Body of pancreas (tissue), 4 donors: Measurements from ENCODE around the gene CCDC102B. TPM values are rescaled to one million over a fixed set of nuclear protein-coding genes. Genes with fewer than 3 reads are reported as not detected.

Source experiments
- ATAC-seq: fragments of 150-250 bp; one replicate; pipeline ENCODE4 v1.9.1; 2016
- DNase-seq, 4 donors: peaks; one replicate each; pipeline ENCODE4 v3.0.0-alpha.2; 2019
- H3K27ac ChIP-seq, 4 donors: fragments of 200-600 bp; sonication (generic); 1 replicate in 3 of 4; 2 replicates in 1 of 4; pipeline versions ENCODE4 v1.5.1 to v1.6.1; 2016 to 2019; ENCODE audit warnings: mild to moderate bottlenecking in 1 of 4, mixed read lengths in 1 of 4, moderate library complexity in 1 of 4
- H3K27me3 ChIP-seq, 2 donors: fragments of 200-600 bp; sonication (generic); one replicate each; pipeline ENCODE4 v1.6.0; 2016; ENCODE audit warnings: mild to moderate bottlenecking in 1 of 2
- H3K36me3 ChIP-seq, 2 donors: fragments of 200-600 bp; sonication (generic); replicated peaks in 1 of 2; 2 replicates each; pipeline ENCODE4 v1.5.1; 2016; ENCODE audit warnings: low read depth in 2 of 2; ENCODE audit not compliant: insufficient read depth in 1 of 2
- H3K4me1 ChIP-seq: fragments of 200-600 bp; sonication (generic); one replicate; pipeline ENCODE4 v1.6.0; 2016
- H3K4me3 ChIP-seq, 2 donors: fragments of 200-600 bp; sonication (generic); 1 replicate in 1 of 2; 2 replicates in 1 of 2; pipeline ENCODE4 v1.5.1; 2016 to 2019
- H3K9me3 ChIP-seq, 3 donors: fragments of 200-600 bp; sonication (generic); 1 replicate in 2 of 3; 2 replicates in 1 of 3; pipeline ENCODE4 v1.5.1; 2016
- POLR2A ChIP-seq, 3 donors: fragments of 450-650 bp; IDR thresholded peaks; one replicate each; pipeline ENCODE4 v1.6.1; 2016; ENCODE audit warnings: antibody characterized with exemption in 3 of 3, mild to moderate bottlenecking in 2 of 3
- WGBS, 2 donors: methylation state at CpG; one replicate each; pipeline ENCODE4 v1.1.5; 2017; 5-methylcytosine and 5-hydroxymethylcytosine counted together
- intact Hi-C: fragments of 100-400 bp; cut with DNase I; formaldehyde crosslinking; loops from one replicate; pipeline ENCODE4 v1.15.1; 2023
- total RNA-seq, 2 donors: library from RNA; depleted of rRNA; stranded (reverse); fragments of >200 nt; gene quantifications; one replicate each; pipeline ENCODE4 v1.1.0, GENCODE V29; 2016
- TF ChIP-seq, protein P1 (sequence below), 7 experiments: fragments of 450-650 bp in 4 of 7; fragments of 200-600 bp in 3 of 7; sonication (generic) in 3 of 7; IDR thresholded peaks; one replicate each; pipeline ENCODE4 v1.5.1; 2016 to 2019; ENCODE audit warnings: antibody characterized with exemption in 7 of 7

Gene CCDC102B
- total RNA-seq, 2 donors from 2014 or later, result 4.9 to 6.3 TPM

DNA sequence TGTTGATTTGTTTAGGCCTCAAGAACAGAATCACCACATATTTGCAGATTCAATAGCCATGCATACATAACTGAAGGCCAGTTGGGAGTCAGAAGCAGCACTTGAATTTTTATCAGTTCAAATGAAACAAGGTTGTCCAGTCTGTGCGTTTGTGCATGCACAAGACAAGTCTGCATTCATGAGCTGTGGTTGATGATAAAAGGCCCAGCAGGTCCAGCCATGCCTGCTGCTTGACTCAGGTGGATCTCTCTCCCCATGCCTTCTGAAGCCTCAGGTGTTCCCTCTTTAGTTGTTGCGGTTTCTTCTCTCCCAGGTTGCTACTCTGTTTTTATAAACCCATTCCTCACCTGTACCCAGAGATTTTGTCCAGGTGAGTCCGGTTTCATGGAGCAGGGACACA is 124.5 kb downstream of the CCDC102B start:
- Histone ChIP-seq H3K9me3 (no peaks in the 10 kb centered on the region), H3K27ac (no peak overlapping the region), H3K36me3 (no peaks in the 10 kb centered on the region), H3K4me1 (no peaks in the 10 kb centered on the region), H3K4me3 (no peak overlapping the region), H3K27me3 (no peaks in the 10 kb centered on the region)
- ATAC-seq (no peak), DNase-seq (no peak)
- WGBS, 2 donors, result 58 to 59% methylated on average over 3 of the region's 3 CpGs
- intact Hi-C loops, result no loop called here
- no peak for TF ChIP-seq POLR2A (IDR thresholded peaks at IDR 0.05)
- TF ChIP-seq, protein P1, sequence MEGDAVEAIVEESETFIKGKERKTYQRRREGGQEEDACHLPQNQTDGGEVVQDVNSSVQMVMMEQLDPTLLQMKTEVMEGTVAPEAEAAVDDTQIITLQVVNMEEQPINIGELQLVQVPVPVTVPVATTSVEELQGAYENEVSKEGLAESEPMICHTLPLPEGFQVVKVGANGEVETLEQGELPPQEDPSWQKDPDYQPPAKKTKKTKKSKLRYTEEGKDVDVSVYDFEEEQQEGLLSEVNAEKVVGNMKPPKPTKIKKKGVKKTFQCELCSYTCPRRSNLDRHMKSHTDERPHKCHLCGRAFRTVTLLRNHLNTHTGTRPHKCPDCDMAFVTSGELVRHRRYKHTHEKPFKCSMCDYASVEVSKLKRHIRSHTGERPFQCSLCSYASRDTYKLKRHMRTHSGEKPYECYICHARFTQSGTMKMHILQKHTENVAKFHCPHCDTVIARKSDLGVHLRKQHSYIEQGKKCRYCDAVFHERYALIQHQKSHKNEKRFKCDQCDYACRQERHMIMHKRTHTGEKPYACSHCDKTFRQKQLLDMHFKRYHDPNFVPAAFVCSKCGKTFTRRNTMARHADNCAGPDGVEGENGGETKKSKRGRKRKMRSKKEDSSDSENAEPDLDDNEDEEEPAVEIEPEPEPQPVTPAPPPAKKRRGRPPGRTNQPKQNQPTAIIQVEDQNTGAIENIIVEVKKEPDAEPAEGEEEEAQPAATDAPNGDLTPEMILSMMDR (IDR thresholded peaks at IDR 0.05), result no peak

DNA sequence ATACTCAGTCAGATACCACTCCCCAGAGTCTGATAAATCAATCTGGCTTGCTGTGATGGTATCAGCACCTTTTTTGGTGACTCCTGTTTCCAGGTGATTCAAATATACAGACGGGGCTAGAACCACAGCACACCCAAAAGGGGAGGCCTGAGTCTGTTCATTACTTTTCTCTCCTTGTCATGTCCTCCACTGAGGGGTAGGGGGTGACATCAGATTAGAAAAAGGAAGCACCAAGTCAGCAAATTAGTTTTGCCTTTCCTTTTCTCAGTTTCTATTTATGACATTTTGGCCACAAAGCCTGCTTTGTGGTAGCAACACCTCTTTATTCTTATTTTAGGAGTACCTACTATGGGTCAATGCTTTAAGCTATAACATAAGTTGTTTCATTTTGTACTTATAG is 127.4 kb downstream of the CCDC102B start:
- WGBS, 2 donors, result 5 to 10% methylated on average over 1 of the region's 1 CpG

DNA sequence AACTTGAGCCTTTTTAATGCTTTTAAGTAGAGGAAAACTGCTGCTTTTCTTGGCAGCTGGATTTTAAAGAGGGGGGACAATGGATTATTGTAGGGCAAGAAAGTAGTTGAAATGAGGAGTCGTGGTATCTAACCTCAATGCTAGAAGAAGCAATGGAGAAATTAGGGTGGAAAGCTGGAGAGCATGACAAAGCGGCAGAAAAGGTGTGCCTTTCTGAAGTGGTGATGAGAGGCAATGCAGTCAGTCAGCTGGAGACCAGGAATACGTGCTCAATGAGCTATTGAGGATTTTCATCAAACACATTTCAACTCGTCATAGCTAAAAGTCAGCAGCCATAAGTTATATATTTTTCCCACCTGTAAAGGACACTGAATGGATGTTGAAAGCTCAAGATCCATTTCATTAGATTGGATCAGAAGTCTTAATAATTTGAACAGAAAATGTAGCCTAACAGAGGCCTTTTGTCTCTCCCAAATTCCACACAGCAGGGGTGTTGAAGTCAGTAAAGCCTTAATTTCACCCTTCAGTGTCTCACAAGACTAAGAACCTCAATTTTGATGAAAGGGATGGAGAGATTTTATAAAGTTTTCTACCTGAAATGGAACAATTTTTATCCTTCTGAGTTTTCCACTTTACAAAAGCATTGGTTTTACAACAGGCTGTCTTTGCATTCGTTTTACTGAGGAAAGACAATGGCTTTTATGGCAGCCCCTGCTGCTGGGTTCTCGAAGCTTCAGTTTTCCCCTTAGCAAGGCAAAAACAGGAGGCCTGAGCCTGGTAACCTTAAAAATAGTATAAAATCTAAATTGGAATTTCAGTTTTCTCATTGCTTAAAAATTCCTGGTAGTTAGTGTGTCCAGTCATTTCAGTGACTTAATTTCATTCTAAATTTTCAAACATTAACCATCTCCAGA is 131.1 kb downstream of the CCDC102B start:
- DNase-seq (no peak), ATAC-seq (no peak)
- TF ChIP-seq, protein P1 (IDR thresholded peaks at IDR 0.05), result no peak
- no peak for TF ChIP-seq POLR2A (IDR thresholded peaks at IDR 0.05)
- Histone ChIP-seq H3K27me3 (no peaks in the 10 kb centered on the region), H3K27ac (no peak overlapping the region), H3K4me1 (no peaks in the 10 kb centered on the region), H3K36me3 (no peaks in the 10 kb centered on the region), H3K9me3 (no peaks in the 10 kb centered on the region), H3K4me3 (no peak overlapping the region)
- 51 to 57% methylated on average over 6 of the region's 6 CpGs for WGBS, 2 donors
- intact Hi-C loops, result no loop called here

More for the DNA sequence above, 127.4 kb downstream of the CCDC102B start:
- H3K4me1 ChIP-seq, result no peaks in the 10 kb centered on the region
- no peaks in the 10 kb centered on the region for H3K27me3 ChIP-seq
- intact Hi-C loops, result no loop called here
- H3K36me3 ChIP-seq, result no peaks in the 10 kb centered on the region
- H3K27ac ChIP-seq, result no peak overlapping the region
- ATAC-seq (no peak), DNase-seq (no peak)
- TF ChIP-seq, protein P1 (IDR thresholded peaks at IDR 0.05), result no peak
- TF ChIP-seq POLR2A (IDR thresholded peaks at IDR 0.05), result no peak
- no peak overlapping the region for H3K4me3 ChIP-seq
- no peaks in the 10 kb centered on the region for H3K9me3 ChIP-seq

DNA sequence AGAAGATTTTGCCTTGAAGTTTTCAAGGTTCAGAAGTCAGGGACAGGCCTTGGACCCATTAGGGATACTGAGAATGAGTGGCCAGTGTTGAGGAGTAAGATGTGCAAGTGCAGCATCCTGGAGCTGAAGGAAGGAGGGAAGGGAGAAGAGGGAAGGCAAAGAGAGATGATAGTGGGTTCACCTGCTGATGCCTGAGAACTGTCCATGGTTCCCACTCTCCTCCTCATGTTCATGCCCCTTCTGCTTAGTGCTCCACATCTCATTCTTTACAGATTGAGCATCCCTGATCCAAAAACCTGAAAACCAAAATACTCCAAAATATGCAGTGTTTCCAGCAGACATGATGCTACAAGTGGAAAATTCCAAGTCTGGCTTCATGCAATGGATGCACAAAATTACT is 137.8 kb downstream of the CCDC102B start:
- H3K27me3 ChIP-seq, result no peaks in the 10 kb centered on the region
- intact Hi-C loops, result no loop called here
- H3K4me1 ChIP-seq, result no peaks in the 10 kb centered on the region
- no peak for TF ChIP-seq POLR2A (IDR thresholded peaks at IDR 0.05)
- TF ChIP-seq, protein P1 (IDR thresholded peaks at IDR 0.05), result no peak
- ATAC-seq (no peak), DNase-seq (no peak)
- no peaks in the 10 kb centered on the region for H3K36me3 ChIP-seq
- H3K9me3 ChIP-seq, result no peaks in the 10 kb centered on the region
- no peak overlapping the region for H3K27ac ChIP-seq
- H3K4me3 ChIP-seq, result no peak overlapping the region
